ENCODE measurements around the gene ACBD4. TPM values are rescaled to one million over a fixed set of nuclear protein-coding genes. Genes with fewer than 3 reads are reported as not detected.

The ACBD4 gene
- total RNA-seq, 1 donor from 2014 or later = 90.3 TPM

DNA sequence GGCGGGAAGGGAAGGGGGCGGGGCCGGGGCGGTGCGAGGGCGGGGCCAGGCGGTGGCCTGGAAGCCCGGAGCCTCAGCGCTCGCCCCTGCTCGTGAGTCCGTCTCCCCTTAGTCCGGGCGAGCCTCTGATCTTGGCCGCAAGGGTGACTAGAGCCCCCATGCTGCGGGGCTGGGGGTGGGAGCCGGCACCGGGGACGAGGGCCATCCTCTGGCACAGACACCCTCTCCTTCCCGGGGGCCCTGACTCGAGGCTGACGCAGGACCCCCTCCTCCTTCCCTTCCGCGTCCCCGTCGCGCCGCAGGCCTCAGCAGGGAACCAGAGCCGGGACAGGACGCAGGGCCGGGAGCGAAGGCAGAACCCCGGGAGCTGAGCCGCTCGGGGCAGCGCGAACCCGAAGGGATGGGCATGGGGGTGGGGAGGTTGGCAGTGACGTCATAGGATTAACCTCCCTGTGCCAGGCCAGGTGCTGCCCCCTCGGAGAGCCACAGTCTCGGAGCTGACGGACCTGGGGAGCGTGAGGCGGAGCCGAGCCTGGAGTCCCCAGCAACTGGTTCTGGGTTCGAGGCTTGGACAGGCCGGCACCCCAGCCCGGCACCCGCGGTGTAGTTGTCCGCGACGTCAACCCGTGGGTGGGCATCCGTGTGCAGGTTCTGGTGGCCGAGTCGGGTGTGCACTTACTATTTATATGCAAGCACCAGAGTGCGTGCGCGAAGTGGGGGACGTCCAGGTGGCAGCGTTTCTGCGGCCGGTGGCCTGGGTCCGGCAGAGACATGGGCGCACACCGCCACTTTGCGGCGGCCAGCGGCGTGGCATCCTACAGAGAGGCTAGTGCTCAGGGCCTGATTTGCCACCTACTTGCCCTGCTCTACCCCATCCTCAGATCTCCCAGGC is 2.7 kb upstream of the ACBD4 start:
- ATAC-seq (peak; percentile 71), DNase-seq (ENCODE audit: low spot score) (peak; percentile 84)

DNA sequence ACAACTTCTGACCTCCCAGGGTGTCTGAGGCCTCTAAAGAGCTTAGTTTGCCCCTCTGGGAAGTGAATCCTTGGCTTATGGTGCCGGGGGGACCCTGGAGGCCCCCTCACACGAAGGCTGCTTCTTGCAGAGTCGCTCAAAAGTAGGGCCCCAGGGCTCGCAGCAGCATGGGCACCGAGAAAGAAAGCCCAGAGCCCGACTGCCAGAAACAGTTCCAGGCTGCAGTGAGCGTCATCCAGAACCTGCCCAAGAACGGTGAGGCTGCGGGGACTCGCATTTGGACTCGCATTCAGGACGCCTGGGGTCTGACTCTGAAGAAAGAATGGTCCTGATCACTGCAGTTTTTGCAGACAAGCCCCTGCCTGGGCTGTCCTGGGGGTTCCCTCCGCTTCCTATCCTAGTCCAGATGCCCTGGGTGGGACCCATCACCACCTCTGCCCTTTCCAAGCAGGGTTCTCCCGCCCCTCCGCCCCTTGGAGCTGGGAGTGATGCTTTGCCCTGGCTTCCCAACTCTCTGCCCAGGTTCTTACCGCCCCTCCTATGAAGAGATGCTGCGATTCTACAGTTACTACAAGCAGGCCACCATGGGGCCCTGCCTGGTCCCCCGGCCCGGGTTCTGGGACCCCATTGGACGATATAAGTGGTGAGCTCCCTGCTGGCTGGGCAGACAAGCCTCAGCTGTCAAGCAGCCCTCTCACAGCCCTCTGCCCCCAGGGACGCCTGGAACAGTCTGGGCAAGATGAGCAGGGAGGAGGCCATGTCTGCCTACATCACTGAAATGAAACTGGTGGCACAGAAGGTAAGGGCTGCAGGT is 698 bp downstream of the ACBD4 start:
- DNase-seq (ENCODE audit: low spot score) (no peak), ATAC-seq (no peak)

DNA sequence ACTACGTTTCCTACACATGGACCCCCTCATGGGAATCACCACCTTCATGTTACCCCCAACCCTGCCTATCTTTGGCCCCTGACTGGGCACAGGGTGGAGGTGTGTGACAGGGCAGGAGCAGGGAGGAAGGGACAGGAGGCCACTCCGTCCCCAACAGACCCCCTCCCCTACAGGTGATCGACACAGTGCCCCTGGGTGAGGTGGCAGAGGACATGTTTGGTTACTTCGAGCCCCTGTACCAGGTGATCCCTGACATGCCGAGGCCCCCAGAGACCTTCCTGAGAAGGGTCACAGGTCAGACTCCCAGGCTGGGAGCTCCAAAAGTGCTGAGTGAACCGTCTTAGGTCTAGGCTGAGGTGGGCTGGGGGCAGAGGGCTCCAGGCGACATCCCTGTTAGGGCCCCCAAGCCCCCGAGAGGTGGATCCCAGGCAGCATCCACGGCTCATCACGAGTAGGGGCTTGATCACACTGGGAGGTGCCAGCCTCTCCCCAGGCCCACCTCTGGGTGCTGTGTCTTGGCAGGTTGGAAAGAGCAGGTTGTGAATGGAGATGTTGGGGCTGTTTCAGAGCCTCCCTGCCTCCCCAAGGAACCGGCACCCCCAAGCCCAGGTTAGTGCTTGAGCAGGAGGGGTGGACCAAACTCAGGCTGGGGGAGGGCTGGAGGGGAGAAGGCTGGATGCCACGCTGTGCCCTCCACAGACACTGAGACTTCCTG is 1.5 kb downstream of the ACBD4 start:
- DNase-seq (ENCODE audit: low spot score) (peak; percentile 48), ATAC-seq (no peak)

DNA sequence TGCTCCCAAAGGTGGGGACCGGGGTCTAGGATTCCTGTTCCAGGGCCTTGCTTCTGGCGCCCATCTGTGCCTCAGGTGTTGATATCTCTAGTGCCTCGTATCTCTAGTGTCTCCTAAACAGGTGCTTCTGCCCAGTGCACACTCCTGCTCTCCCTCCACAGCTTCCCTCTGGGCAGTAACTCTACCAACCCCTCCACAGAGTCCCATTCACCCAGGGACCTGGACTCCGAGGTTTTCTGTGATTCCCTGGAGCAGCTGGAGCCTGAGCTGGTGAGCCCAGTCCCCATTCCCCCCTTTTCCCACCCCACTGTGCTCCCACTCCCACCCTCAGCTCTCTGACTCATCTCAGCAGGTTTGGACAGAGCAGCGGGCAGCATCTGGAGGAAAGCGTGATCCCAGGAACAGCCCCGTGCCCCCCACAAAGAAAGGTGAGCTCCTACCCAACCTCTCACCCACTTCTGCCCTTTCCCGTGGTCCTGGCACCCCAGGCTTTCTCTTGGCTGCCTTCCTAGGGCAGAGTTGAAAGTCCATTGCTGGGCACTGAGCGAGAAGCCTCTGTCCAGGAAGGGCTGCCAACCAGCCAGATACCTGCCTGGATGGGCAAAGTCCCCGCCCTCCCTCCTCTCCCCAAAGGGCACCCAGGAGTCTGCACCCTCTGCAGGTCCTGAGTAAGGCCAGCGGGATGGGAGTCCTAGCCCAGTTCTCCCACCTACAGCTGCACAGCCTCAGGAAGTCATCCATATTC is 2.2 kb downstream of the ACBD4 start:
- DNase-seq (ENCODE audit: low spot score) (peak; percentile 97), ATAC-seq (peak; percentile 70)

DNA sequence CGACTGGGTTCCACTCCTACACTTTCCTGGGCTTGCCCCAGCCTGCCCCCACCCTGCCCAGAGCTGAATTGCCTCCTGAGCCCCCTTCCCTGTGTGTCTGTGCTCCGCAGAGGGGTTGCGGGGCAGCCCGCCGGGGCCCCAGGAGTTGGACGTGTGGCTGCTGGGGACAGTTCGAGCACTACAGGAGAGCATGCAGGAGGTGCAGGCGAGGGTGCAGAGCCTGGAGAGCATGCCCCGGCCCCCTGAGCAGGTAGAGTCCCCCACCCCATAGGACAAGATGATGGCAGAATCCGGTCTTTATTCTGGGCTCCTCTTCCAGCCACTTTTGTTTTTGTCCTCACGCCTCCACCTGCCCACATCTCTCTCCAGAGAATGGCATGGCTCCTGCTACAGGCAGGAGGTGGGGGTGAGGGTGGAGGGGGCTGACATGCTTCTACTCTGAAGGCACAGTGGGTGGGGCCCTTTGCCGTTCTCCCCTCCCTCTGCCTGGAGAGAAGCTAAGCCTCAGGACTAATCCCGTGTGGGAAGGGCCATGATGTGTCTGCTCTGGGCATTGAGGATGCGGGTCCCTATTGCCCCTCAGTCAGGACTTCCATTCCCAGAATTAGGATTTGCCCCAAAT is 3.5 kb downstream of the ACBD4 start:
- no peak for DNase-seq (ENCODE audit: low spot score)
- ATAC-seq = no peak

DNA sequence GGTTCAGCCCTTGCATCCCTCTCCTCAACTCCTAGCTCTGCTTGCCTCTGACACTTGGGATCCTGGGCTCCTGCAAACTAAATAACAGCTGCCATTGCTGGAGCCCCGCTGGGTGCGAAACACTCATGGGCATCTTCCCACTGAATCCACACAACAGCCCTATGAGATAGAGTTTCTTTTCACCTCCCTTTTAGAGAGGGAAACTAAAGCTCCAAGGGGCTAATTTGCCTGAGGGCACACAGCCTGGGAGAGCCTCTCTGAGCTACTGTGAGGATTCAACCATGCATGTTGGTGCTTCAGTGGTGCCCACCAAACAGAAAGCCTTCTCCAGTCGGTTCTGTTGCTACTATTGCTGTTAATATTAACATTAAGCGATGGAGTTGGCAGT is 4.0 kb downstream of the ACBD4 start:
- DNase-seq (ENCODE audit: low spot score) = no peak

DNA sequence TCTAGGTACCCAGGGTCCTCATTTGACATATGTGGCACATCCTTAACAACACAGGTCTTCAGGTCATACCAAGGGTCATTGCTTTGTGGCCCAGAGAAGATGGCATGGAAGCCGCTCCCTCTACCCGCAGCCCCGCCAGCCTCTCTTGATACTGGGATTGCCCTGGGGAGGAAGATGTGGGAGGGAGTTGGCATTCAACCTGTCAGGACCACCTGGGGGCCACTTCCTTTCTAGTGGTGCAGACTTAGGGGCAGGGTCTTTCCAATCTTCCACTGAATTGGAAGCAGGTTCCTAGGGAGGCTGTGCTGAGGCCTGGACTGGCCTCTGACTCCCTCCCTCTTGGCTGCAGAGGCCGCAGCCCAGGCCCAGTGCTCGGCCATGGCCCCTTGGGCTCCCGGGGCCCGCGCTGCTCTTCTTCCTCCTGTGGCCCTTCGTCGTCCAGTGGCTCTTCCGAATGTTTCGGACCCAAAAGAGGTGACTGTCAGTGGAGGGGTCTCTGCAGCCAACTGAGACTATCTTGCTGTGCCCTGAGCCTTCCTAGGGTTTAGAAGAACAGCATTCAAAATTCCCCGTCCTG is 7.7 kb downstream of the ACBD4 start:
- ATAC-seq = no peak
- DNase-seq (ENCODE audit: low spot score) = no peak

More for the DNA sequence above, 4.0 kb downstream of the ACBD4 start:
- no peak for ATAC-seq

DNA sequence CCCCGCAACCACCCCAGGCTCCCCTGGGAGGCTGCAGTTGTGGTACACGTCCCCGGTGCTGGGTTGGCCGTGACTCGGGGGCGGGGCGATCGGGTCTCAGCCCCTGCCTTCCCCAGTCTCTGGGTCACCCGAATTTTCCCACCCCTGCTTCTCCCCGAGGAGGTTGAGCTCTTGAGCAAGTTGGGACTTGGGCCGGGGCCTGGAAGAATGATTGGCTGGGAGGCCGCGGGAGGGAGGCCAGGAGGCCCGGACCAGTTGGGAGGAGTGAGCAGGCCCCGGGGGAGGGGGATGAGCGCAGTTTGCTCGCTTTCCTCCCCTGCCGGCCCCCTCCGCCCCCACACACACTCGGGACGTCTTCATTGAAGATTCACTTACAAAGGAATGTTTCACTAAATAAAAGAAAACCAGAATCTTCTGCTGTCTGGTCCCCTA is 8.3 kb downstream of the ACBD4 start:
- peak; percentile 50 for ATAC-seq

DNA sequence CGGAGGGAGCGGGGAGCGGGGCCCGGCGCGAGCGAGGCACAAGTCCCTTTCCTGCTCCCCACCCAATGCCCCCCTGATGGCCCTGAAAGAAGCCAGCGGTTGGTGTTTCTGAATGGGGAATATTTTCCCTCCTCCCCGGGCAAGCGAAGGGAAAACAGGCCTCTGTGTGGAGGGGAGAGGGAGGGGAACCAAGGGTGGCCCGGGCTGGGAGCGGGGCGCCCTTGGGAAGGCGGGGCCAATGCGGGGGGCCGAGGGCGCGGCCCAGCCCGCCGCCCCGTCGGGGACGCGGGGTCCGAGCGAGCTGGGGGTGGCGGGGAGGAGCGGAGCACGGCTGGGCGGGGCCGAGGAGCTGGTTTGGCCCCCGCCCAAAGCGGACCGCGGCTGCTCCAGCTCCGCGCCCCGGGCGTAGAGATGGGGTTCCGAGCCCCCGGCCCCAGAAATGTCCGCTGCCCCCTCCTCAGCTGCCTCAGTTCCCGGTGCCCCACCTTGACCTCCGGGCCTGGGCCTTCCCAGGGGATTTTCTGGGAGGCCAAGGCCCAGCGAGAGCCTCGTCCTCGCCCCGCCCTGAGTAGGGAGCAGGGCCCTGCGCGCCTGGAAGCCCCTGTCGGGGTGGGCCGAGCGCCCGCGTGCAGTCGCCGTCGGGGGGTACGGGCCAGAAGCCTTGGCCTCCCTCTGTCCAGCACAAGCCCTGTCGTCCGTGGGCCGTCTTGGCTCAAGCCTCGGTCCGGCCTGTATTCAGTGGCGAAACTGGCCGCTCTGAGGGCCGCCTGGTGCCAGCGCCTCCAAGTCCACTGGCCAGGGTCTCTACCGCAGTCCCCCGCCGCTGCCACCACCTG is 8.9 kb downstream of the ACBD4 start:
- DNase-seq (ENCODE audit: low spot score) = peak; percentile 71
- ATAC-seq = peak; percentile 47

More for the DNA sequence above, 8.3 kb downstream of the ACBD4 start:
- DNase-seq (ENCODE audit: low spot score) = peak; percentile 89

DNA sequence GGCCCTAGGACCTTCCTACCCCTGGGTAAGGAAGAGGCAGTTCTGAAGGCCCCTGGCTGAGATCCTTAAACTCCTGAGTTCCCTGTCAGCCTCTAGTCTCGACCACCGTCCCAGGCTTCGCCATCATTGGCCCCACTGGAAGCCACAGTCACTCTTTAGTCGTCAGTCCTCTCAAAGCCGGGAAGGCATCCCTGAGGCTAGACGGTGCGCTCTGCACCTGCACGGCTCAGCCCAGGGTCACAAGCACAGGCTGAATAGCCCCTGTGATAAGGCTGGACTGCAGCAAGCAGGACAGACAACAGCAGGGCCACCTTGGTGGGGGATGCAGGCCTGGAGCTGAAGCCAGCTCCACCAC is 9.5 kb downstream of the ACBD4 start:
- DNase-seq (ENCODE audit: low spot score) (no peak), ATAC-seq (no peak)

DNA sequence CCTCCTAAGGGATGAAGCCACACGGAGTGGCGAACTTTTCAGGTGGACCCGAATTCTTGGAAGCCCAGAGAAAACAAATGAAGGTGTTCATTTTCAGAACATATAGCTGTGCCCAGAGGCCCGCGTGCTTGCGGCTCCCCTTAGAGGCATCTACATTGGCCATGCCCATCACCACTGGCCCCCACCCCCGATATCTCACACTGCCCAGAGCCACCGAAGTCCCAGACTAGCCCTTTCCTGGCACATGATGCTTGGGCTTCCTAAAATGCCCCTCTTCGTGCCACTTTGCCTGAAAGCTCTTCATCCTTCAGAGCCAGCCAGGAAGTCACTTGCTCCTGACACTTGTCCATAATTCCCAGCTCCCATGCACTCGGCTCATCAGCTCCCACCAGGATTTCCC is 10.7 kb downstream of the ACBD4 start:
- DNase-seq (ENCODE audit: low spot score) (no peak), ATAC-seq (no peak)

DNA sequence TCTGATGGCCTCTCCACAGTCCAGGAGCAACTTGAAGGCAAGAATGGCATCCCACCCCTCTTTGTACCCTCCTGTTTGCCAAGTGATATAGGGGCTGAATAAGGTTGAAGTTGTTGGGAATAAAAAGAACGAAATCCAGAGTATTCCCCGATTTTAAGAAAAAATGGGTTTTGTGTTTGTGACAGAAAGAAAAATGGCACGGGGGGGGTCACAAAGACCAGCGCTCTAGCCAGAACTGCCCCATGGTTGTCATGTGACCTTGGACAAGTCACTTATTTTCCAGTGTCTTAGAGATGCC is 11.1 kb downstream of the ACBD4 start:
- DNase-seq (ENCODE audit: low spot score) (no peak), ATAC-seq (no peak)

DNA sequence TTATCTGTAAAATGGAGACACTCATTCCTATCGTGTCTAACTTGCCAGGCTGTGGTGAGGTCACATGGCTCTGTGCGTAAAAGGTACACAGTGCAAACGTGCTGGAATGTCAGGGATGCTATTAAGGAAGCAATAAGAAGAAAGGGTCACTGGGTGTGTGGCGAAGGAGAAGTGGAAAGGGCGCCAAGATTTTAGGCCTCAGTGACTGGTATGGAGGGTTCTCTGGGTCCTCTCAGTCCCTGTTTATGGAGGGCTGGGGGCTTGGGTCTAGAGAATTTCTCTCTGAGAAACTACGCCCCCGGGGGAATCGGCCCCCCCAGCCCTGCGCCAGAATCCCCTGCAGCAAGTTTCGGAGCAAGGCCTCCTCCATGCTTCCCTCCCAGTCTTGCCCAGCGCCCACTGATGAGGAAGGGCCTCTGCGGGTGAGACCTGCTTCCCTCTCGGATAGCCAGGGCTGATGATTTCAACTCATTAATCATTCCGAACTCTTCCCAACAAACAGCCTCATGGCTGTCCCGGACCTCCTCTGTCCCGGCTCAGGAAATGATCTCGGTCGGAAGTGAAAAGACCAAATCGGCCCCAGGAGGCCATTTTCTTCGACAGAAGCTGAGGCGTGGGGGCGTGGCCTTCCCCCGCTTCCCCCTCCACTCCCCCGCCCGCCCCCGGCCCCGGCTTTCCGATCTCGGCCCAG is 11.5 kb downstream of the ACBD4 start:
- DNase-seq (ENCODE audit: low spot score) (no peak), ATAC-seq (peak; percentile 1)

DNA sequence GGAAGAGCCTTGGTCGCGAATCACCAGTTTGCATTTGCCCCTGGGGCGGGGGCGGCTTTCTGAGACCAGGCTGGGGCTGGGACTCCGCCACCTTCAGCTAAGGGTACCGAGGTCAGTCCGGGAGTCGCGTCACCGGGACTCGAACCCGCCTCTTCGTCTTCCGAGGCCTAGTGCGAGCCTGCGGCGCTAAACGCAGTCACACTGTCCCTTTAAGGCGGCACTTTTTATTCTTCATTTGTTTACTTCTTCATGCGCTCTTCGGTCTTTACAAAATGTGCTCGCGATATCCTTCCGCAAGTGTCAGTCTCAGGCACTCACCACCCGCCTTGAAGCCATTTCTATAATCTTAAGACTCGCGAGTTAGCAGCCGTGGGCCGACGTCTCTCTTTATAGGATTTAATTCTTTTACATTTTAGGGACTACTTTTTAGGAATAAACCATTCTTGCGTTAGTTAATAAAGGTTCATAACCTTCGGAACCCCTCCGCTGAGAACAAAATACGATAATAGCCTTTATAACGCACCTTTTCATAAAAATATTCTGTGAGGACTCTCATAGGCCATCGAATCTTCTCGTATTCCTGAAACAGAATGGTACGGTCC is 12.2 kb downstream of the ACBD4 start:
- DNase-seq (ENCODE audit: low spot score) = peak; percentile 86
- peak; percentile 25 for ATAC-seq

DNA sequence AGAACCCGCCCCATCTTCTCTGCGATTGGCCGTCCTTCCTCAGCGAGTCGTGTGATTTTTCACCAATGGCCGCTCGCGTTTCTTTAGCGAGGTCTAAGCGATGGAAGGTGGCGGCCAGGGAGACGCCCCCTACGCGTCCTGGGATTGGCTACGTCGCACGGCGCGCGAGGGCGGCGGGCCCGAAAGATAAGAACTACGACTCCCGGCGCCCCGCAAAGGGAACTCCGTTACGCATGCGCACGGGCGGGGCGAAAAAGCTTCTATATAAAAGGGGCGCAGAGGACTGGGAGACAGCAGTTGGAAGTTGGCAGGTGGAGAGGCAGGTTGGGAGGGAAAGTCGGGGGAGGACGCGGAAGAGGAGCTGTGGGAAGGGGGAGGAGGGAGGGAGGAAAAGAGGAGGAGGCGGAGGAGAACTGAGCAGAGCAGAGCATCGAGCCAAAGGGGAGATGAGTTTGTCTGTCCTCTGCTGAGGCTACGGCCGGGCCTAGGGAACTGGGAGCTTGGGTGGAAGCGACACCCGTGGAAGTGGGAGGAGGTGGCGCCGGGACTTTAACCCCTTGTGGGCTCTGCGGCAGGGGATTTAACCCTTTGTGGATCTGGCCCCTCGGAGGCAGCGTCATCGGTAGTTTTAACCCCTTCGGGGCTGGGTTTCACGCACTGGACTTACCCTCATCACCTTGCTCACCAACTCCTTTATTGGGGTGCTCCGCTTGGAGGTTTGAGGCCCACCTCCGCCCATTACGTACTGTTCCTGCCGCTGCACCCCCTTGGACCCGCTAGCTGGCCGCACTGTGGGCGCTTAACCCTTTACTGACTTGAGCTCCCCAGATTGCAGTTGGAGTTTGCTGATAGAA is 12.9 kb downstream of the ACBD4 start, which contains the start of gene HEXIM1:
Gene HEXIM1 (plus strand): TSS at position 293 of the 854 bp plus-strand sequence. CDS start 716 bp downstream, outside the sequence.
- ATAC-seq = peak; percentile 60
- peak; percentile 100 for DNase-seq (ENCODE audit: low spot score)

DNA sequence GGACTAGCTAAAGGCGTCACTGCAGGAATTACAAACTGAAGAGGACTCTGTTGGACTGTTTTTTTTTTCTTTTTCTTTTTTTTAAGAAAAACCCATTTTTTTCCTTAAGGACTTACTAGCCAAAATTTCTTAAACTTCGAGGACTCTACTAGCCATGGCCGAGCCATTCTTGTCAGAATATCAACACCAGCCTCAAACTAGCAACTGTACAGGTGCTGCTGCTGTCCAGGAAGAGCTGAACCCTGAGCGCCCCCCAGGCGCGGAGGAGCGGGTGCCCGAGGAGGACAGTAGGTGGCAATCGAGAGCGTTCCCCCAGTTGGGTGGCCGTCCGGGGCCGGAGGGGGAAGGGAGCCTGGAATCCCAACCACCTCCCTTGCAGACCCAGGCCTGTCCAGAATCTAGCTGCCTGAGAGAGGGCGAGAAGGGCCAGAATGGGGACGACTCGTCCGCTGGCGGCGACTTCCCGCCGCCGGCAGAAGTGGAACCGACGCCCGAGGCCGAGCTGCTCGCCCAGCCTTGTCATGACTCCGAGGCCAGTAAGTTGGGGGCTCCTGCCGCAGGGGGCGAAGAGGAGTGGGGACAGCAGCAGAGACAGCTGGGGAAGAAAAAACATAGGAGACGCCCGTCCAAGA is 13.7 kb downstream of the ACBD4 start:
- peak; percentile 60 for ATAC-seq
- DNase-seq (ENCODE audit: low spot score) = peak; percentile 88

All from left lobe of liver (tissue), 2 donors.